ENCODE results near the gene DOCK2.

GRCh38 chr5:169880012-169880663 lies 243.1 kb downstream of the DOCK2 start:
- TF ChIP-seq, protein P1, sequence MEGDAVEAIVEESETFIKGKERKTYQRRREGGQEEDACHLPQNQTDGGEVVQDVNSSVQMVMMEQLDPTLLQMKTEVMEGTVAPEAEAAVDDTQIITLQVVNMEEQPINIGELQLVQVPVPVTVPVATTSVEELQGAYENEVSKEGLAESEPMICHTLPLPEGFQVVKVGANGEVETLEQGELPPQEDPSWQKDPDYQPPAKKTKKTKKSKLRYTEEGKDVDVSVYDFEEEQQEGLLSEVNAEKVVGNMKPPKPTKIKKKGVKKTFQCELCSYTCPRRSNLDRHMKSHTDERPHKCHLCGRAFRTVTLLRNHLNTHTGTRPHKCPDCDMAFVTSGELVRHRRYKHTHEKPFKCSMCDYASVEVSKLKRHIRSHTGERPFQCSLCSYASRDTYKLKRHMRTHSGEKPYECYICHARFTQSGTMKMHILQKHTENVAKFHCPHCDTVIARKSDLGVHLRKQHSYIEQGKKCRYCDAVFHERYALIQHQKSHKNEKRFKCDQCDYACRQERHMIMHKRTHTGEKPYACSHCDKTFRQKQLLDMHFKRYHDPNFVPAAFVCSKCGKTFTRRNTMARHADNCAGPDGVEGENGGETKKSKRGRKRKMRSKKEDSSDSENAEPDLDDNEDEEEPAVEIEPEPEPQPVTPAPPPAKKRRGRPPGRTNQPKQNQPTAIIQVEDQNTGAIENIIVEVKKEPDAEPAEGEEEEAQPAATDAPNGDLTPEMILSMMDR (IDR thresholded peaks at IDR 0.05), result no peak
- TF ChIP-seq EZH2 (IDR thresholded peaks at IDR 0.05; ENCODE audit: borderline replicate concordance, insufficient read depth, low read depth, low read length, poor library complexity, severe bottlenecking), result no peak
